GM21528 (cell line): ENCODE data around the gene MERTK.
"Not testable (repeated sequence)": the region's sequence is repeated elsewhere in the genome, so short reads cannot be mapped to it uniquely, and the experiment has no call there.

Experiments used
- ATAC-seq: cut with Tn5 transposase; IDR thresholded peaks from one replicate; pipeline ENCODE4 v1.9.1; 2021; ENCODE audit warnings: mild to moderate bottlenecking, moderate library complexity; ENCODE audit not compliant: unreplicated experiment, low FRiP score

MERTK gene

GRCh38 chr2:111944531-111945210 is 46.3 kb downstream of the MERTK start:
- no peak for ATAC-seq

DNA sequence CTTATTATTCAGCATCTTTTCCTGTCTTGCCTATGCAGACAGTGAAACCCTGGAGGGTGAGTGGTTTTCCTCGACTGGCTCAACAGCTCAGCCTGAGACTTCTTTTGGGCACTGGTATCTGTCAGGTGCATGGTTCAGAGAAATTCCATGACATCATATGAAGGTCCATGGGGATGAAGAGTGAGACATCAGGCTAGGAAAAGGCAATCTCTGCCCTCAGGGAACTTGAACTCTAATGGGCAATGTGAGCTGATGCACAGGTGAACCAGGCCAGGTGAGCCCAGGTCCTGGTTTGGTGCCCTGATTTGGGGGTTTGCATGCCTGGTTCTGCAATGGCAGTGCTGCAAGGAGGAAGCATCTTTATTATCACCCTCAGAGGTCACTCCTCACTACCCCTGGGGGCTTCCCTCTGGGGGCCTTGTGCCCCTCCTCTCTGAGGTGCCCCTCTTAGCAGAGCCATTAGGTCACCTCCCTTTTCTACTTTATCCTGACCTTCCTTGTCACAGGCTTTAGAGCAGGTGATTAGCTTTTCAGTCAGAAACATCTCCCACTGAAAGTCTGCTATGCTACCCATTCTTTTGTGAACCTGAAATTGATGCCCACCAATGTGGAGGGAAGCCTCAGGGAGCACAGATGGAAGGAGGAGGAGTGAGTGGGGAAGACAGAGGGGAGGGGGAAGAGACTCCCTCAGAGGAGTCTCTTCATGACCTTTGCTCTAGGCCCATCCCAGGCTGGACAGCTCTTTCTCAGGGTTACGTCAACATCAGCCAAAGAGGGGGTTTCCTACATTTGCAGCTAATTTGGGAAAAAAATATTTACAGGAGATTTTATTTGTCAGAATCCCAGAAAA is 47.3 kb downstream of the MERTK start:
- no peak for ATAC-seq

GRCh38 chr2:111946294-111947114 is 48.1 kb downstream of the MERTK start:
- ATAC-seq = no peak

GRCh38 chr2:111947219-111947618 is 48.8 kb downstream of the MERTK start:
- no peak for ATAC-seq

DNA sequence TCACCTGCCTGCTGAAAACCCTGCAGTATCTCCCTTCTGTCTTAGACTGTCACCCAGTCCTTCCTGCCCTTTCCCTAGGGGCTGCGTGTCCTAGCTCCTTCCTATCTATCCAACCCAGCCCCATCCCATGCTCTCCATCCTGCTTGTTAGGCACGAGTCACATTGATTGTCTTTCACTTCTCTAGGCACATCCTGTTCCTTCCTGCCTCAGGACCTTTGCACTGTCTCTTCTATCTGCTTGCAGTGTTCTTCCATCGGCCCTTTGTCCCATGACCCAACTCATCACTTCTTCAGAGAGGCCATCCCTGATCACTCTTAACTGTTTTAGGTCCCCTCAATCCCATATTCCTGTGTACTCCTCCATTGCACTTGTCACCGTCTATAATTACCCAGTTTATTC is 50.4 kb downstream of the MERTK start:
- ATAC-seq = no peak

- no peak for ATAC-seq
Measured at GRCh38 chr2:111950236-111950635, 51.8 kb downstream of the MERTK start.

- ATAC-seq = no peak
Measured at GRCh38 chr2:111951486-111951885, 53.1 kb downstream of the MERTK start.

GRCh38 chr2:111952871-111953452 is 54.6 kb downstream of the MERTK start:
- no peak for ATAC-seq

- no peak for ATAC-seq
Measured at GRCh38 chr2:111954602-111955332, 56.4 kb downstream of the MERTK start.

- no peak for ATAC-seq
Measured at GRCh38 chr2:111957872-111958354, 59.5 kb downstream of the MERTK start.

- no peak for ATAC-seq
Measured at GRCh38 chr2:111958901-111959300, 60.5 kb downstream of the MERTK start.

GRCh38 chr2:111961663-111962062 is 63.3 kb downstream of the MERTK start:
- ATAC-seq = no peak

GRCh38 chr2:111963086-111963485 is 64.7 kb downstream of the MERTK start:
- not testable (repeated sequence) for ATAC-seq

GRCh38 chr2:111963508-111963907 is 65.1 kb downstream of the MERTK start:
- ATAC-seq = not testable (repeated sequence)

GRCh38 chr2:111965062-111965461 is 66.7 kb downstream of the MERTK start:
- no peak for ATAC-seq

GRCh38 chr2:111966241-111966640 is 67.8 kb downstream of the MERTK start:
- no peak for ATAC-seq

- no peak for ATAC-seq
Measured at GRCh38 chr2:111967018-111967417, 68.6 kb downstream of the MERTK start.

DNA sequence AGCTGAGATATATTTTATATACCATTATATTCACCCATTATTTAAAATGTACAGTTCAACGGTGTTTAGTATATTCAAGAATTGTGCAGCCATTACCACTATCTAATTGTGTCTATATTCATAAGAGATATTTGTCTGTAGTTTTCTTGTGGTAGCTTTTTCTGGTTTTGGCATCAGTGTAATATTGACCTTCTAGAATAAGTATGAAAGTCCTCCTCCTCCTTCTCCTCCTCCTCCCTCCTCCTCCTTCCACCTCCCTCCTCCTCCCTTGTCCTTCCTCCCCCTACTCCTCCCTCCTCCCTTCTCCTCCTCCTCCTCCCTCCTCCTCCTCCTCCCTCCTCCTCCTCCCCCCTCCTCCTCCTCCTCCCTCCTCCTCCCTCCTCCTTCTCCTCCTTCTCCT is 72.0 kb downstream of the MERTK start:
- no peak for ATAC-seq

DNA sequence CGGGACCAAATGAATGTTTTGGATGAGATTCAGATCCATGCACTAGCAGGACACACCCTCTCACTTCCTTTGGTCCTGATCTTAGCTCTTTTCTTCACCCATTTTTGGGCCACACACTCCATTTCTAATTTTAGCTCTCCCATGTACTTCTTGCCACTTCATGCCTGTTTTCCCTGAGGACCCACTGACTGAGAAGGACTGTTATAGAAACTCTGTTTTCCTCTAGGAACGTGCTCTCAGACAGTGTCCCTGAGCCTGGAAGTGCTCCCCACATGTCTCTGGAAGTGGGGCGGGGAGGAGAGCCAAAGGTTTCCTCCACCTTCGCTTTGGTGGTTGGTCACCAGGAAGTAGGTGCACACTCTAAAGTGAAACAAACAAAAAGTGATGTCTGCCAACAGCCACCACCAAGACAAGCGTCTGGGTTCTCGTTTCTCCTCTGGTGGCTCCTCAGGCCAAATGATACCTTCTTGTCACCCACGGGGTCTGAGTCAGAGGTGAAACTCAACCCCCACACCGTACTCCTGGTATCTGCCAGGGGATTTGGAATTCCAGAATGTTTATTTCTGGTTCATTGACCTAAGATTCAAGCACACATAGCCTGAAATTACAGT is 74.7 kb downstream of the MERTK start:
- no peak for ATAC-seq
